Neutrophil (primary cell): ENCODE measurements around the gene SLC19A2.

Experiments
- H3K27ac ChIP-seq: fragments of 200-600 bp; sonication (generic); 2 replicates; pipeline ENCODE4 v1.5.1; 2016; ENCODE audit warnings: mild to moderate bottlenecking, moderate library complexity
- H3K27me3 ChIP-seq: fragments of 200-600 bp; sonication (generic); 2 replicates; pipeline ENCODE4 v1.6.0; 2016; ENCODE audit warnings: mild to moderate bottlenecking
- H3K36me3 ChIP-seq: fragments of 200-600 bp; sonication (generic); 2 replicates; pipeline ENCODE4 v1.5.1; 2017
- H3K4me1 ChIP-seq, 2 experiments: fragments of 200-600 bp in 1 of 2; sonication (generic) in 1 of 2; 1 replicate in 1 of 2; 2 replicates in 1 of 2; pipeline versions ENCODE4 v1.5.1 to v1.6.1; 2013 to 2016; ENCODE audit warnings: low read depth in 1 of 2, low read length in 1 of 2, mild to moderate bottlenecking in 1 of 2, moderate library complexity in 1 of 2; ENCODE audit not compliant: control insufficient read depth in 1 of 2, insufficient read depth in 1 of 2
- H3K4me3 ChIP-seq, 2 experiments: fragments of 200-600 bp in 1 of 2; sonication (generic) in 1 of 2; 1 replicate in 1 of 2; 2 replicates in 1 of 2; pipeline ENCODE4 v1.5.1; 2013 to 2016; ENCODE audit warnings: low read depth in 1 of 2, low read length in 1 of 2, mild to moderate bottlenecking in 1 of 2, moderate library complexity in 1 of 2
- H3K9me3 ChIP-seq: fragments of 200-600 bp; sonication (generic); 2 replicates; pipeline ENCODE4 v1.5.1; 2016
- TF ChIP-seq, protein P1 (sequence below): fragments of 200-600 bp; sonication (generic); IDR thresholded peaks from 2 replicates; pipeline ENCODE4 v1.5.1; 2016; ENCODE audit warnings: antibody characterized with exemption

Gene SLC19A2

DNA sequence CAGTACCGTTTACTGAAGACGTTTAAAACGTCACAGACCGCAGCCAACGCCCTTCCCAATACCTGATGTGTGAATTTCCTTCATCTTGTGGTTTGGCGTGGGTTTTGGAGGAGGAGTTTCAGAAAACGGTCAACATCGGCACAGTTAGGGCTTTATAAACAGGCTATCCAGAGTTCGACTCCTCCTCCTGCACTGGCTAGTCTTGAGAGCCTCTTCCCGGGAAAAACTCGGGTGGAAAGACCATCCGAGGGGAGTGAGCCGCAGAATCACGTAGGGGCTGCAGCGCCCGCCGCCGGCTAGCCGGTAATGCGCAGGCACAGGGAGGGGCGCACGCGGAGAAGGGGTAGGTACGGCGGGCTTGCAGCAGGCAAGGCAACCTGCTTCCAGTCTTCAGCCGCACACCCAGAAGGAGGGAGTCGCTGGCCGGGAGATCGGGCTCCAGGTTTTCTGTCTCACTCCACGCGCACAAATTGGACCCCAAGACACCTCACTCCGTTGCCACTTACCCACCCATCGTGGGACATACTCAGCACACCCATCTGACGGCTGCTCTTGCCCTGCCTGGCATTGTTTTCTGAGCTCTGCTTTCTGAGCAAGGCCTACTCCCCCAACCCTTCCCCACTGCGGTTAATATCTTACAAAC, 25.4 kb downstream of the SLC19A2 start:
- H3K36me3 ChIP-seq, result no peaks in the 10 kb centered on the region
- H3K4me3 ChIP-seq, result peak overlapping the region; percentile 71 to 74
- H3K9me3 ChIP-seq, result no peaks in the 10 kb centered on the region
- peak overlapping the region; percentile 89 for H3K27ac ChIP-seq
- TF ChIP-seq, protein P1, sequence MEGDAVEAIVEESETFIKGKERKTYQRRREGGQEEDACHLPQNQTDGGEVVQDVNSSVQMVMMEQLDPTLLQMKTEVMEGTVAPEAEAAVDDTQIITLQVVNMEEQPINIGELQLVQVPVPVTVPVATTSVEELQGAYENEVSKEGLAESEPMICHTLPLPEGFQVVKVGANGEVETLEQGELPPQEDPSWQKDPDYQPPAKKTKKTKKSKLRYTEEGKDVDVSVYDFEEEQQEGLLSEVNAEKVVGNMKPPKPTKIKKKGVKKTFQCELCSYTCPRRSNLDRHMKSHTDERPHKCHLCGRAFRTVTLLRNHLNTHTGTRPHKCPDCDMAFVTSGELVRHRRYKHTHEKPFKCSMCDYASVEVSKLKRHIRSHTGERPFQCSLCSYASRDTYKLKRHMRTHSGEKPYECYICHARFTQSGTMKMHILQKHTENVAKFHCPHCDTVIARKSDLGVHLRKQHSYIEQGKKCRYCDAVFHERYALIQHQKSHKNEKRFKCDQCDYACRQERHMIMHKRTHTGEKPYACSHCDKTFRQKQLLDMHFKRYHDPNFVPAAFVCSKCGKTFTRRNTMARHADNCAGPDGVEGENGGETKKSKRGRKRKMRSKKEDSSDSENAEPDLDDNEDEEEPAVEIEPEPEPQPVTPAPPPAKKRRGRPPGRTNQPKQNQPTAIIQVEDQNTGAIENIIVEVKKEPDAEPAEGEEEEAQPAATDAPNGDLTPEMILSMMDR, result no peak
- H3K4me1 ChIP-seq, result peaks cover 15 to 30% of the 10 kb centered on the region in 2 experiments
- H3K27me3 ChIP-seq, result no peaks in the 10 kb centered on the region

DNA sequence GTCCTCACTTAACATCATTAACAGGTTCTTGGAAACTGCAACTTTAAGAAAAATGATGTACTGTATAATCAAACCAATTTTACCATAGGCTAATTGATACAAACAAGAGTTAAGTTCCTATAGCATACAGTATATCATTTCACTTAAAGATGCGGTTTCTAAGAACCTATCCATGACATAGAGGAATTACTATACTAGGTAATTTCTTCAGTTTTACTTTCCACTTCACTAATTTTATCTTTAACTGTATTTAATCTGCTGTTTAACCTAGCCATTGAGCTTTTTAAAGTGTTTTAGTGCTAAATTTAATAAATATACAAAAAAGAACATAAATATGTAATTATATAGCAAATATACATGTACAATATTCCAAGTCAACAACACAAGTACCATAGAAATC, 28.3 kb downstream of the SLC19A2 start:
- Histone ChIP-seq H3K36me3 (no peaks in the 10 kb centered on the region), H3K4me1 (peaks cover 15 to 30% of the 10 kb centered on the region in 2 experiments), H3K27ac (no peak overlapping the region), H3K27me3 (no peaks in the 10 kb centered on the region), H3K9me3 (no peaks in the 10 kb centered on the region), H3K4me3 (no peak overlapping the region)
- TF ChIP-seq, protein P1, result no peak

DNA sequence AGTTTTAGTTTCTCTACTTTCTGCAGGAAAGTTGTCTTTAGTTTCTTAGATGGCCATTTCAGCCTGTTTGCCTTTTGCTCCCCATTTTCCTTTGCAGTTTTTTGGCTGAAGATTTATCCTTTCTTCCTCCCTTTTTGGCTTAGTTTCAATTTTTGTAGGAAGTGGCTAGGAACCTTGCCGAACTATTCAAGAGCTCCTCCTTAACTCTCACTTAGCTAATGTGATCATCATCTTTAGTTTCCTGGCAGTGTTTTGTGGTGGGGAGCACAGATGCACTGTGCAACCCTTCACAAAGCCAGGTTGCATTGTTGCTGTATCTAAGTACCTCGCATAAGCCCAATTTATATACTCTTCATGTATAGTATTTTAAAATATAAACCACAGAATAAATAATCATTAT, 29.7 kb downstream of the SLC19A2 start:
- H3K4me3 ChIP-seq, result no peak overlapping the region
- peaks cover 7 to 19% of the 10 kb centered on the region in 2 experiments for H3K4me1 ChIP-seq
- H3K36me3 ChIP-seq, result no peaks in the 10 kb centered on the region
- no peaks in the 10 kb centered on the region for H3K9me3 ChIP-seq
- H3K27me3 ChIP-seq, result no peaks in the 10 kb centered on the region
- TF ChIP-seq, protein P1, result no peak
- H3K27ac ChIP-seq, result no peak overlapping the region

DNA sequence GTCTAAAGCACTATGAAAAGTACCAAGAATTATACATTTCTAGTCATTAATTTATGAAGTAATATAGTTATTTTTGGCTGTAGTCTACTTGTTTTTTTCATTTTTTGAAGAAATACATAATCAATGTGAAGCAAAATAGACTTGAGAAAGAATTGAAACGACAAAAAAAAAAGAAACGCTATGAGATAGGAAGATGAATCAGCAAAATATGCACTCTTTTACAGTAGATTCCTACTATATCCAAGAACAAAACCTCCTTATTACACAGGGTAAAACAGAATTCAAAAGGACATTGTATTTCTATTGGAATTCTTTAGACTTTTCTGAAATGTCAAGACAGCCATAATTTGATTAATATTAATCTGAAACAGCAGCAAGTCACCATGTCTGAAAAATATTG, 32.8 kb downstream of the SLC19A2 start:
- no peak overlapping the region for H3K4me3 ChIP-seq
- H3K4me1 ChIP-seq, result no peaks in the 10 kb centered on the region
- H3K9me3 ChIP-seq, result no peaks in the 10 kb centered on the region
- TF ChIP-seq, protein P1, result no peak
- H3K36me3 ChIP-seq, result no peaks in the 10 kb centered on the region
- no peak overlapping the region for H3K27ac ChIP-seq
- H3K27me3 ChIP-seq, result no peaks in the 10 kb centered on the region

DNA sequence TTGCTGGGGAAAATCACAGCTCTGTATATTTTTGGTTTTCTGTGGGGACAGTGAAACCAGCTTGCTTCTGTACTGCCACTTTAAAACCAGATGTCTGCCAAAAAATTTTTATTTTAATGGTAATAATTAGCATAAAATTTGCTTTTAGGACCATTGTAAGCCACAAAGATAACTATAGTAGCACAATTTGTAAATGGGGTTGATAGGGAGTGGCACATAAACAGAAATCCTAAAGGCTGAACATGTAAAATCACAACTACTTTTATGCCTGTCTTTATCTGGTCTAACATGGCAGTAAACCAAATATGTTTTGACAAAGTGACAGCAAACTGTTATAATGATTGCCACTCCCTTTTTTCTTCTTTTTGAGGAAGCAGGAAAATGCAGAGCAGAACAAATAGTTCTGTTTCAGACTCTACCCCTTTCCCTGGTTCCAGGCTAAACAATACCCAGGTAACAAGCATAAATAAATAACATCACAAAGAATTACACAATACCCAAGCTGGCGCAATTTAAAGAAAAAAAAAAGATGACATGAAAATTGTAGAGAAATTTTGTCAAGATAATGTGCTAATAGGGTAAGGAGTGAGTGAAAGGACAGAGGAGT, 34.4 kb downstream of the SLC19A2 start:
- Histone ChIP-seq H3K4me3 (no peak overlapping the region), H3K9me3 (no peaks in the 10 kb centered on the region), H3K36me3 (no peaks in the 10 kb centered on the region), H3K4me1 (no peaks in the 10 kb centered on the region), H3K27me3 (no peaks in the 10 kb centered on the region), H3K27ac (no peak overlapping the region)
- TF ChIP-seq, protein P1, result no peak
